Measurements from ENCODE around the gene TPCN2. TPM values are rescaled to one million over a fixed set of nuclear protein-coding genes. Genes with fewer than 3 reads are reported as not detected.

The TPCN2 gene
- total RNA-seq, 1 experiment from 2014 or later: 15.2 TPM

GRCh38 chr11:69164824-69165223 is 116.1 kb downstream of the TPCN2 start:
- Histone ChIP-seq H3K4me2 (ENCODE audit: low read length) (no peak overlapping the region), H3K79me2 (ENCODE audit: insufficient read depth, low read length) (no peaks in the 10 kb centered on the region), H3K36me3 (ENCODE audit: control insufficient read depth in 1 of 2, insufficient read depth in 2 of 2, low read length in 2 of 2) (no peaks in the 10 kb centered on the region), H3K4me3 (replicated peaks in 1 of 2; ENCODE audit: low read depth in 1 of 2, low read length in 2 of 2) (no peak overlapping the region), H4K20me1 (ENCODE audit: insufficient read depth) (no peaks in the 10 kb centered on the region), H2AFZ (ENCODE audit: low read depth, low read length, poor library complexity, severe bottlenecking) (no peak overlapping the region), H3K9me2 (ENCODE audit: insufficient read depth) (0 out of 2 replicates have a peak, but pooled peaks cover 2% of the 10 kb centered on the region), H3K27me3 (ENCODE audit: insufficient read depth, low read length) (no peaks in the 10 kb centered on the region), H3K9ac (ENCODE audit: low read length) (no peak overlapping the region), H3K9me3 (ENCODE audit: control insufficient read depth in 1 of 2, insufficient read depth in 1 of 2, low read depth in 1 of 2, low read length in 2 of 2) (no peaks in the 10 kb centered on the region; a peak in 1 of 4 replicates), H3K27ac (ENCODE audit: low read depth, low read length) (no peak overlapping the region), H3K4me1 (ENCODE audit: control insufficient read depth in 1 of 2, insufficient read depth in 2 of 2, low read length in 2 of 2) (peaks cover 17 to 27% of the 10 kb centered on the region in 2 experiments)
- intact Hi-C loops (cut with micrococcal nuclease): no loop called here
- ChIA-PET RAD21 (ENCODE audit: low non-redundant PET in 1 of 2, low total read pairs in 2 of 2, uncharacterized antibody in 2 of 2, unreplicated experiment in 2 of 2) (no interaction called here), POLR2A (no interaction called here), CTCF (no interaction called here)
- BruUV-seq (replicated peaks): no TSS peak
- DNase-seq (ENCODE audit: low read depth, low spot score) (no peak), ATAC-seq (no peak)
- no peak for TF ChIP-seq CEBPB (IDR thresholded peaks at IDR 0.05; ENCODE audit: low read depth)
- TF ChIP-seq ATF3 (IDR thresholded peaks at IDR 0.05): no peak
- no peak for TF ChIP-seq MAX (IDR thresholded peaks at IDR 0.05)
- no peak for TF ChIP-seq POLR2A (IDR thresholded peaks at IDR 0.05; ENCODE audit: borderline replicate concordance, extremely low read depth, insufficient read depth, insufficient read length)

- Histone ChIP-seq H3K79me2 (ENCODE audit: insufficient read depth, low read length) (no peaks in the 10 kb centered on the region), H3K27me3 (ENCODE audit: insufficient read depth, low read length) (no peaks in the 10 kb centered on the region), H3K4me1 (ENCODE audit: control insufficient read depth in 1 of 2, insufficient read depth in 2 of 2, low read length in 2 of 2) (peaks cover 17 to 27% of the 10 kb centered on the region in 2 experiments), H3K27ac (ENCODE audit: low read depth, low read length) (no peak overlapping the region), H3K9me3 (ENCODE audit: control insufficient read depth in 1 of 2, insufficient read depth in 1 of 2, low read depth in 1 of 2, low read length in 2 of 2) (no peaks in the 10 kb centered on the region; a peak in 1 of 4 replicates), H2AFZ (ENCODE audit: low read depth, low read length, poor library complexity, severe bottlenecking) (no peak overlapping the region), H3K4me2 (ENCODE audit: low read length) (peak overlapping the region; percentile 83), H4K20me1 (ENCODE audit: insufficient read depth) (no peaks in the 10 kb centered on the region), H3K4me3 (replicated peaks in 1 of 2; ENCODE audit: low read depth in 1 of 2, low read length in 2 of 2) (no peak overlapping the region), H3K9ac (ENCODE audit: low read length) (peak overlapping the region; percentile 42), H3K36me3 (ENCODE audit: control insufficient read depth in 1 of 2, insufficient read depth in 2 of 2, low read length in 2 of 2) (no peaks in the 10 kb centered on the region), H3K9me2 (ENCODE audit: insufficient read depth) (0 out of 2 replicates have a peak, but pooled peaks cover 2% of the 10 kb centered on the region)
- intact Hi-C loops (cut with micrococcal nuclease): no loop called here
- no peak for DNase-seq (ENCODE audit: low read depth, low spot score)
- no peak; the same call in 1 of the 2 replicates for ATAC-seq
- TF ChIP-seq ZNF274 (IDR thresholded peaks at IDR 0.05; ENCODE audit: low read depth, low read length) (no peak), RAD21 (IDR thresholded peaks at IDR 0.05; ENCODE audit: low read depth) (no peak), EZH2phosphoT487 (IDR thresholded peaks at IDR 0.05; ENCODE audit: borderline replicate concordance) (no peak), TCF7L2 (IDR thresholded peaks at IDR 0.05; ENCODE audit: borderline replicate concordance, extremely low read depth, insufficient read depth, insufficient read length) (no peak), JUND (IDR thresholded peaks at IDR 0.05) (no peak), YY1 (IDR thresholded peaks at IDR 0.05; ENCODE audit: extremely low read depth, insufficient replicate concordance, low read depth, low read length) (no peak), SRF (IDR thresholded peaks at IDR 0.05; ENCODE audit: low read depth) (no peak), CTCF (IDR thresholded peaks at IDR 0.05 in 2 of 3, conservative IDR thresholded peaks at IDR 0.05 in 1 of 3; ENCODE audit: borderline replicate concordance in 1 of 3, insufficient read depth in 1 of 3, low read depth in 2 of 3, low read length in 2 of 3) (no peak), CEBPB (IDR thresholded peaks at IDR 0.05; ENCODE audit: low read depth) (no peak), EGR1 (IDR thresholded peaks at IDR 0.05; ENCODE audit: low read depth) (no peak), SP1 (IDR thresholded peaks at IDR 0.05; ENCODE audit: low read depth) (no peak), ZFX (IDR thresholded peaks at IDR 0.05) (no peak), ATF3 (IDR thresholded peaks at IDR 0.05) (no peak)
- CTCF ChIA-PET: interaction anchor here (1.1 kb wide), 1 partner anchor 35 kb away, joined by 3 read pairs; no protein-coding TSS in a partner anchor
- RAD21 ChIA-PET (ENCODE audit: low non-redundant PET in 1 of 2, low total read pairs in 2 of 2, uncharacterized antibody in 2 of 2, unreplicated experiment in 2 of 2): interaction anchor here in 1 of 2 experiments (1.4 kb wide), 1 partner anchor 35 kb away, joined by 5 read pairs; no protein-coding TSS in a partner anchor
- POLR2A ChIA-PET: interaction anchor here (1.5 kb wide), 1 partner anchor 129 kb away, joined by 3 read pairs; the partner anchor contains the start of gene MYEOV
- no TSS peak for BruUV-seq (replicated peaks)
Observed at GRCh38 chr11:69165775-69166174, 117.0 kb downstream of the TPCN2 start.
